ENCODE results near the gene TNK1.
"Not testable (repeated sequence)": the region's sequence is repeated elsewhere in the genome, so short reads cannot be mapped to it uniquely, and the experiment has no call there.

The TNK1 gene

GRCh38 chr17:7380855-7381683 is at the start of gene TNK1:
TNK1 (plus strand) TSS chr17:7381089; CDS start chr17:7382927, 1,838 bp downstream.
- DNase-seq, result no peak

- DNase-seq, result no peak
Observed at GRCh38 chr17:7332111-7332510, 48.8 kb upstream of the TNK1 start.

- DNase-seq, result peak; percentile 50
Observed at GRCh38 chr17:7332600-7333069, 48.3 kb upstream of the TNK1 start.

GRCh38 chr17:7334938-7335538 is 45.9 kb upstream of the TNK1 start:
- no peak for DNase-seq

GRCh38 chr17:7335765-7336164 is 45.1 kb upstream of the TNK1 start:
- not testable (repeated sequence) for DNase-seq

GRCh38 chr17:7336240-7337175 is 44.4 kb upstream of the TNK1 start, which contains the start of gene ACAP1:
ACAP1 (plus strand) TSS chr17:7336529; CDS start chr17:7336735, 206 bp downstream.
- peak; percentile 93 for DNase-seq

- not testable (repeated sequence) for DNase-seq
Observed at GRCh38 chr17:7337600-7337999, 43.3 kb upstream of the TNK1 start.

GRCh38 chr17:7340179-7340578 is 40.7 kb upstream of the TNK1 start:
- DNase-seq, result peak; percentile 34

- no peak for DNase-seq
Observed at GRCh38 chr17:7341842-7342241, 39.0 kb upstream of the TNK1 start.

- no peak for DNase-seq
Observed at GRCh38 chr17:7343250-7343649, 37.6 kb upstream of the TNK1 start.

GRCh38 chr17:7346761-7347614 is 33.9 kb upstream of the TNK1 start:
- no peak for DNase-seq

- DNase-seq, result no peak
Observed at GRCh38 chr17:7347630-7348477, 33.0 kb upstream of the TNK1 start.

- no peak for DNase-seq
Observed at GRCh38 chr17:7348478-7349242, 32.2 kb upstream of the TNK1 start.

GRCh38 chr17:7351665-7352502 is 29.0 kb upstream of the TNK1 start, which contains the start of gene KCTD11:
KCTD11 (plus strand) TSS chr17:7352162.
- peak; percentile 85 for DNase-seq

- DNase-seq, result no peak
Observed at GRCh38 chr17:7352503-7352889, 28.4 kb upstream of the TNK1 start.

- DNase-seq, result no peak
Observed at GRCh38 chr17:7352910-7353635, 27.8 kb upstream of the TNK1 start.

GRCh38 chr17:7354262-7354843 is 26.5 kb upstream of the TNK1 start:
- DNase-seq, result no peak

- peak; percentile 76 for DNase-seq
Observed at GRCh38 chr17:7355053-7355452, 25.8 kb upstream of the TNK1 start, which contains the start of gene TMEM95. TMEM95 (plus strand) TSS chr17:7355156; CDS start chr17:7355205, 49 bp downstream.
